Panc1 (cell line): Measurements from ENCODE around the gene SPIN4. TPM values are rescaled to one million over a fixed set of nuclear protein-coding genes. Genes with fewer than 3 reads are reported as not detected.
"Not testable (repeated sequence)": the region's sequence is repeated elsewhere in the genome, so short reads cannot be mapped to it uniquely, and the experiment has no call there.

Experiments used
- ATAC-seq: fragments of 200-7000 bp; cut with Tn5 transposase; 2 replicates; pipeline ENCODE4 v1.9.1; 2020; ENCODE audit warnings: mild to moderate bottlenecking, moderate library complexity
- BruUV-seq: library from RNA; stranded (reverse); fragments of 400-500 nt; replicated peaks from 2 replicates; lab custom pipeline; 2021; lab: Mats Ljungman, UMichigan
- CTCF ChIA-PET: fragments of 300-600 bp; sonication (Branson Sonifier 250); formaldehyde crosslinking; loops from one replicate; lab custom pipeline; 2022; ENCODE audit warnings: antibody characterized with exemption; lab: Charles Lee
- POLR2A ChIA-PET: fragments of 300-600 bp; sonication (Branson Sonifier 250); formaldehyde crosslinking; loops from one replicate; lab custom pipeline; 2022; ENCODE audit warnings: antibody characterized with exemption; lab: Charles Lee
- DNase-seq: peaks from one replicate; pipeline ENCODE4 v3.0.0-alpha.2; 2010; ENCODE audit warnings: low read depth, low spot score
- H3K27ac ChIP-seq: 2 replicates; pipeline ENCODE4 v1.5.1; 2011; ENCODE audit warnings: mild to moderate bottlenecking, low read length, inconsistent platforms
- H3K27me3 ChIP-seq: fragments of 200-500 bp; sonication (Bioruptor generic); 2 replicates; pipeline ENCODE4 v1.6.0; 2014; ENCODE audit warnings: low read length, inconsistent platforms; ENCODE audit not compliant: control insufficient read depth, insufficient read depth
- H3K36me3 ChIP-seq: fragments of 200-500 bp; sonication (Bioruptor generic); 2 replicates; pipeline ENCODE4 v1.5.1; 2014; ENCODE audit warnings: inconsistent platforms, mild to moderate bottlenecking, low read length, moderate library complexity; ENCODE audit not compliant: control insufficient read depth, insufficient read depth
- H3K4me1 ChIP-seq: 2 replicates; pipeline ENCODE4 v1.5.1; 2011; ENCODE audit warnings: inconsistent platforms, mild to moderate bottlenecking, low read length, moderate library complexity; ENCODE audit not compliant: control insufficient read depth, insufficient read depth
- H3K4me3 ChIP-seq, 2 experiments: 2 replicates each; pipeline ENCODE4 v1.5.1; 2011 to 2012; ENCODE audit warnings: low read depth in 2 of 2, low read length in 2 of 2, mild to moderate bottlenecking in 2 of 2, inconsistent platforms in 1 of 2, moderate library complexity in 1 of 2
- H3K9me3 ChIP-seq: fragments of 200-500 bp; sonication (Bioruptor generic); 2 replicates; pipeline ENCODE4 v1.5.1; 2014; ENCODE audit warnings: low read depth, mild to moderate bottlenecking, inconsistent platforms, low read length, moderate library complexity; ENCODE audit not compliant: control insufficient read depth, insufficient read depth
- POLR2AphosphoS5 ChIP-seq: IDR thresholded peaks from 2 replicates; pipeline ENCODE4 v1.6.1; 2012; ENCODE audit warnings: mild to moderate bottlenecking, low read depth, low read length, moderate library complexity
- REST ChIP-seq, 2 experiments: IDR thresholded peaks; 2 replicates each; pipeline ENCODE4 v1.6.1; 2011 to 2012; ENCODE audit warnings: low read depth in 2 of 2, control low read depth in 1 of 2, low read length in 1 of 2, mild to moderate bottlenecking in 1 of 2, moderate library complexity in 1 of 2; ENCODE audit not compliant: insufficient read depth in 1 of 2
- SIN3A ChIP-seq: IDR thresholded peaks from 2 replicates; pipeline ENCODE4 v1.6.1; 2012; ENCODE audit warnings: low read depth, mild to moderate bottlenecking, low read length, moderate library complexity, borderline replicate concordance; ENCODE audit not compliant: insufficient read depth
- TCF7L2 ChIP-seq: IDR thresholded peaks from 2 replicates; pipeline ENCODE4 v1.6.1; 2011; ENCODE audit warnings: mild to moderate bottlenecking, low read depth, low read length, inconsistent platforms
- in situ Hi-C: cut with HindIII; loops from 2 replicates; pipeline ENCODE4 v1.10.0; 2016; ENCODE audit warnings: low sequenced_read_pairs, low pct_unique_long_range_greater_than_20kb
- intact Hi-C: fragments of 100-400 bp; cut with micrococcal nuclease; formaldehyde crosslinking; loops from one replicate; pipeline ENCODE4 v1.10.0; 2022; ENCODE audit not compliant: unreplicated experiment
- total RNA-seq: library from RNA; stranded (reverse); gene quantifications from one replicate; pipeline ENCODE4 v1.2.1, GENCODE V29; 2021; ENCODE audit not compliant: unreplicated experiment
- TF ChIP-seq, protein P1 (sequence below): fragments of 450-650 bp; IDR thresholded peaks from 2 replicates; pipeline ENCODE4 v1.5.1; 2017; ENCODE audit warnings: mild to moderate bottlenecking

The SPIN4 gene
- total RNA-seq, 1 experiment from 2014 or later: 11.4 TPM

DNA sequence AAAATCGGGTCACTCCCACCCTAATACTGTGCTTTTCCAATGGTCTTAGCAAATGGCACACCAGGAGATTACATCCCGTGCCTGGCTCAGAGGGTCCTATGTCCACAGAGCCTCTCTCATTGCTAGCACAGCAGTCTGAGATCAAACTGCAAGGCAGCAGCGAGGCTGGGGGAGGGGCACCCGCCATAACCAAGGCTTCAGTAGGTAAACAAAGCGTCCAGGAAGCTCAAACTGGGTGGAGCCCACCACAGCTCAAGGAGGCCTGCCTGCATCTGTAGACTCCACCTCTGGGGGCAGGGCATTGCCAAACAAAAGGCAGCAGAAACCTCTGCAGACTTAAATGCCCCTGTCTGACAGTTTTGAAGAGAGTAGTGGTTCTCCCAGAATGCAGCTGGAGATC, 16.6 kb upstream of the SPIN4 start:
- DNase-seq, CTCF ChIA-PET, H3K27ac ChIP-seq, in situ Hi-C loops, intact Hi-C loops, H3K4me1 ChIP-seq, H3K36me3 ChIP-seq, H3K9me3 ChIP-seq, H3K4me3 ChIP-seq, POLR2A ChIA-PET, H3K27me3 ChIP-seq, BruUV-seq, ATAC-seq: not testable (repeated sequence)

GRCh38 chrX:63363788-63364187, 12.7 kb upstream of the SPIN4 start:
- H3K4me3 ChIP-seq: no peak overlapping the region
- in situ Hi-C loops: no loop called here
- ATAC-seq (no peak), DNase-seq (no peak)
- intact Hi-C loops: no loop called here
- H3K27ac ChIP-seq: no peak overlapping the region
- ChIA-PET CTCF (no interaction called here), POLR2A (no interaction called here)
- H3K4me1 ChIP-seq: no peaks in the 10 kb centered on the region
- 0 out of 2 replicates have a peak, but pooled peaks cover 3% of the 10 kb centered on the region for H3K9me3 ChIP-seq
- H3K27me3 ChIP-seq: no peaks in the 10 kb centered on the region
- no TSS peak for BruUV-seq
- H3K36me3 ChIP-seq: no peaks in the 10 kb centered on the region
- no peak for TF ChIP-seq TCF7L2
- no peak for TF ChIP-seq POLR2AphosphoS5
- TF ChIP-seq SIN3A: no peak
- TF ChIP-seq, protein P1, sequence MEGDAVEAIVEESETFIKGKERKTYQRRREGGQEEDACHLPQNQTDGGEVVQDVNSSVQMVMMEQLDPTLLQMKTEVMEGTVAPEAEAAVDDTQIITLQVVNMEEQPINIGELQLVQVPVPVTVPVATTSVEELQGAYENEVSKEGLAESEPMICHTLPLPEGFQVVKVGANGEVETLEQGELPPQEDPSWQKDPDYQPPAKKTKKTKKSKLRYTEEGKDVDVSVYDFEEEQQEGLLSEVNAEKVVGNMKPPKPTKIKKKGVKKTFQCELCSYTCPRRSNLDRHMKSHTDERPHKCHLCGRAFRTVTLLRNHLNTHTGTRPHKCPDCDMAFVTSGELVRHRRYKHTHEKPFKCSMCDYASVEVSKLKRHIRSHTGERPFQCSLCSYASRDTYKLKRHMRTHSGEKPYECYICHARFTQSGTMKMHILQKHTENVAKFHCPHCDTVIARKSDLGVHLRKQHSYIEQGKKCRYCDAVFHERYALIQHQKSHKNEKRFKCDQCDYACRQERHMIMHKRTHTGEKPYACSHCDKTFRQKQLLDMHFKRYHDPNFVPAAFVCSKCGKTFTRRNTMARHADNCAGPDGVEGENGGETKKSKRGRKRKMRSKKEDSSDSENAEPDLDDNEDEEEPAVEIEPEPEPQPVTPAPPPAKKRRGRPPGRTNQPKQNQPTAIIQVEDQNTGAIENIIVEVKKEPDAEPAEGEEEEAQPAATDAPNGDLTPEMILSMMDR: no peak
- no peak for TF ChIP-seq REST (IDR thresholded peaks at IDR 0.05; ENCODE audit: insufficient read depth in 1 of 2, low read depth in 2 of 2, low read length in 1 of 2)

GRCh38 chrX:63361494-63361893, 10.4 kb upstream of the SPIN4 start:
- ChIA-PET CTCF (no interaction called here), POLR2A (no interaction called here)
- Histone ChIP-seq H3K27me3 (no peaks in the 10 kb centered on the region), H3K4me3 (no peak overlapping the region), H3K36me3 (no peaks in the 10 kb centered on the region), H3K27ac (no peak overlapping the region), H3K9me3 (0 out of 2 replicates have a peak, but pooled peaks cover 3% of the 10 kb centered on the region), H3K4me1 (no peaks in the 10 kb centered on the region)
- no TSS peak for BruUV-seq
- DNase-seq: no peak
- no peak for ATAC-seq
- no peak for TF ChIP-seq REST (IDR thresholded peaks at IDR 0.05; ENCODE audit: insufficient read depth in 1 of 2, low read depth in 2 of 2, low read length in 1 of 2)
- no peak for TF ChIP-seq SIN3A
- no peak for TF ChIP-seq TCF7L2
- TF ChIP-seq, protein P1: no peak
- no peak for TF ChIP-seq POLR2AphosphoS5
- intact Hi-C loops: no loop called here
- in situ Hi-C loops: no loop called here
